ENCODE measurements around the gene ERBB4.

The ERBB4 gene

DNA sequence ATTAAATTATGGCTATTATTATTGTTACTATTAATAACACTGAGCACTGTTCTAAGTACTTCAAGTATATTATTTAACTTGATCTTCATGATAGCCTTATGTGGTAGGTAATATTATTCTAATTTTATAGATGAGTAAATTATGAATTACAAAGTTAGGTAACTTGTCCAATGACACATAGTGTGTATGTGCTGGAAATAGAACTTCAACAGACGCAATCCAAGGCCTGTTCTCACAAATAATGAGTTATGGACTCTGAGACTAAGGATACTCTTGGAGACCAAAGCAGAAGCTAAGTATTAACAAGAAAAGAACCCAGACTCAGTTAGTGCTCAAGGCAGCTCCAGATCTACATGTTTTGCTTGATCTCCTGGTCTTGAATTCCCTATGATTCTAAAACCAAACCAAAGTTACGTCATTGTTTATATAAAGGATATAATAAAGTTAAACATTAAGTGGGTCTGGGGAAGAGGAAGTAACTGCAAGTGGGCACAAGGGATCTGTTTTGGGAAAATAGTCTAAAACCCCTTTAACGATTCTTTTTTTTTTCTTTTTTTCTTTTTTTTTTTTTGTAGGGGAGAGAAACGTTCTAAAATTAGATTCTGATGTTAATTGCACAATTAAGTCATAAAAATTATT lies 211.3 kb downstream of the ERBB4 start:
- FAIRE-seq = no peak

DNA sequence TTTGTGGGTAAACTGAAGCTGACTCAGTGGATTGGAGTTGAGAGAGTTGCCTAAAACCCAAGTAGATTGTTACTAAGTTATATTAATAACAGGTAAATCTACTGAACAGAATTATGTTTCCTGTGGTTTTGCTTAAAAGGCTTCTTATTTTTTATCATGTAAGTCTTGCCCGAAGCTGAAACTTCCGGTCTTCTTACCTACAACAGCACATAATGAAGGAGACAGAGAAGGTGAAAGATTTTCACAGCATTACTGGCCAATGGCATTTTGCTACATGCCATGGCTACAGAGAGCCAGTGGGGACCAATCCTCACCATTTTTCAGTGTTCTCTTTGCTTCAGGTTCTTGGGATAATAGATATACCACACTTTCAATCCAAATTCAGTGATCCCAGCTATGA lies 220.0 kb downstream of the ERBB4 start:
- FAIRE-seq = no peak
- DNase-seq (ENCODE audit: extremely low spot score, insufficient read length, low read depth) = no peak

More for the DNA sequence above, 211.3 kb downstream of the ERBB4 start:
- no peak for DNase-seq (ENCODE audit: extremely low spot score, insufficient read length, low read depth)

DNA sequence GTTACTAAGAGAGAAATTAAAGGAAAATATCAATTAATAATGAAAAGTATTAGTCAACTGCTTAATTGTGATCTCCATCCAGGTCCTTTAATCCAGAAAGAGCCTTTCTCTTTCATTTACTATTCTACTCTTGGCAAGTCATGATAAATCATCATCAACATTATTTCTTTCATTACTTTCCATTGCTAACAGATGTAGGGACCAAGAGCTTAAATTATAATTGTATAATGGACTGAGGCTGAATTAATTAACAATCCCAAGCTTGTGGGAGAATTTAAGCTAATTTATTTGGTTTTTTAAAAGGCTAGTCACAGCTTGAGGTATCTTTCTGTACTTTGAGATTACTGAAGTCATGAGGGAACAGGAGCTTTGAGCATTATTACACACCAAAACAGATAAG lies 223.9 kb downstream of the ERBB4 start:
- no peak for DNase-seq (ENCODE audit: extremely low spot score, insufficient read length, low read depth)
- no peak for FAIRE-seq

DNA sequence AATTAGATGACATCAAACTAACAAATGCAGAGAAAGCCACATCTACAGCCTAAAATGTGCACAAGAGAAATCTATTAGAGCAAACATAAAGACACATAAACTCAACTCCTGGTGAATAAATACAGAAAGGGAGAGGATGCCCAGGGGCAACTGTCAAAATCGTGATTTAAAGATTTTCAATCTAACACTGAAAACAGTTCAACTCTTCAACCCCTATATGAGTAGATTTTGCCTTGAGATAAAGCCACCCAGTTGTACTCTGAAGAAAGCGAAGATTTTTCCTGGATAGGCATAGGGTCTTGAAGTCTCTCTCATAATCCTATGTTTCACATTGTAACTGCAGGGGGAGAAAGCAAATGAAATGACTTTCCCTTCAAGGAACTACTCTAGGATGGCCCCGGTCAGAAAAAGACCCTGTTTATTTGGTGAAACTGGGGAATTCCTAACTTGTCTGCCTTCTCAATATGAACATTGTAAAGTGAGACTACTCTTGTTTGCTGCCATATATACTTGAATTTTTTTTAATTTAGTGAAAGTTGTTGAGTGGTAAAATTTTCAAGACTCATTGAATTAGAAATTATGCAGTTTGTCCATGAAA lies 226.7 kb downstream of the ERBB4 start:
- FAIRE-seq (no peak), DNase-seq (ENCODE audit: extremely low spot score, insufficient read length, low read depth) (no peak)

DNA sequence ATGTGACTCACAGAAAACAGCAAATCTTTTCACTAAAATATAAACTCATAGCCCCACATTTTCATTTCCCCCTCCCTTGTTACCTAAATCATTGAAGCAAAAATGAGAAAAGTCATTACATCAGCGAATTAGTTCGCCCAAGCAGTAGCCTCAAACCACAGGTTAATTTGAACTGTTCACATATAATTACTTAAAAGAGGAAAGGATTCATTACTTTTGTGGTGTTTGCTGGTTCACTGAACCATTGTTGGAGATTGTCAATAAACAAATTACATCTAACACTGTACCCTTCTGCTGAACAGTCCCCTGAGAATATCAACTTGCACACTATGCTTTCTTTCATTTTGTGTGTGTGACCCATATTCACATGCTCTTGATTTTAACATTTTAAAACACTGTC lies 238.7 kb downstream of the ERBB4 start:
- no peak for FAIRE-seq

DNA sequence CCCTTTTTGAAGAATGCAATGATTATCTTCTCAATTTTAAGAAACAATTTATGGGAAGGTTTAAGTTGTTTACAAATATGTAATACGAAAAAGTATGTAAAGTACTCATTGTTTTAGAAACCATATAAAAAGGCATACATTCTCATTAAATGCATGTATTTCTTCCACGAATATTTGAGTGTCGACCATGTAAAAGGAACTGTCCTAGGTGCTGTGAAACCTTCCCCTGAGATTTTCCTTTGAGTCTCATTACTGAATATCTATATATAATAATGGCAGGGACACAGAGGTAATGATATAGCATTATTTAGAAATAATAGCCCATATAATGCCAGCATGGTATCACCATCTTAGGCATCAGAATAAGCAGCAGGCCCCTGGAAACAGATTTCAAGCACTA lies 239.3 kb downstream of the ERBB4 start:
- FAIRE-seq (no peak), DNase-seq (ENCODE audit: extremely low spot score, insufficient read length, low read depth) (no peak)

More for the DNA sequence above, 238.7 kb downstream of the ERBB4 start:
- no peak for DNase-seq (ENCODE audit: extremely low spot score, insufficient read length, low read depth)

DNA sequence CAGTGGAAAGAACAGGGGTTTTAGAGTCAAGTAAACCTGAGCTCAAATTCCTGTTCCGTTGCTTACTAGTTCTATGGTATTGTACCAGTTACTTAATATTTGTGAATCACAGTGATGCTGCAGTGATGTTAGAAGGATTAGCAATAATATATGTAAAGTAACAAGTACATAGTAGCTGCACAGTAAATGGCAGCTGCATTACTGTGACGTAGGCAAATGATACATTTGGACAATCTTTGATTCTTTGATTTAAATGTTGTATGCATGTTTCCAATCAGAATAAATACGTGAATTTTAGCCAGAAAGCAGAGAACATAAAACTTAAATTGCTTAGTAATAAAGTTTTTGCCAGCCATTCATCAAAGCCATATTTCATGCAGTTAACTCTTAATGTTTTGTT lies 243.0 kb downstream of the ERBB4 start:
- DNase-seq (ENCODE audit: extremely low spot score, insufficient read length, low read depth) (no peak), FAIRE-seq (no peak)

DNA sequence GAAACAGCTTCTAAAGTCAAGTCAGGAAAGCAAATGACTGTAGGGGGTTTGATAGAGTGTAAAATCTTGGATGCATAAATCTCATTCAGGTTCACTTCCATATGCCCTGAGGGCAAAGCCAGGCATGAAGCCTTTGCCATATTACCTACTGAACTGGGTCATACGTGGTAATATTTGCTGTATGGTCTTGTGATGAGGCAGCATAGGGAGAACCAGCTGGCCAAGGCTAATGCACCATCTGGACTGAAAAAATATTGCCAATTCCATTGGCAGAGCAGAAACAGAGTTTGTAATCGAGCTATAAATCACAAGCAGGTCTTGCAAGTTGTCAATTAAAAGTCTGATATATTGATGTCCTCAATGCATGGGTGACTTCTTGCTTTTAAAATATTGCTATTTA lies 243.8 kb downstream of the ERBB4 start:
- DNase-seq (ENCODE audit: extremely low spot score, insufficient read length, low read depth) (no peak), FAIRE-seq (no peak)

DNA sequence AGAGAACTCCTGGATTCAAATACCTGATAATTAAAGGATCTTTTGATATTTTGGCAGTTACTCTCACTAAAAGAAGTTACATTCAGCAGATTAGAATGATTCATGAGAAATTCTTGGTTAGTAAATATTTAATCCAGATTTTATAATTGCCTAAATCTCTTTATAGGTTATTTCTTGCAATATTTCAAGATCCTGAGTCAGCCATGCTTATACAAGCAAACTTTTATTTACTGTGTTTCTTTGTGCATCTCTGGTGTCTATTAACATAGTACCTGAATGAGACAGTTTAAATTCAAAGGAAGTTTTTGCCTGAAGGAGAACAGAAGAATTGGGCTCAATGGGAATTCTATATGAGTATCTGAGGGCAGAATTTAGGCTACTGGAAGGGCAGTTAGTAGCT lies 249.3 kb downstream of the ERBB4 start:
- DNase-seq (ENCODE audit: extremely low spot score, insufficient read length, low read depth) = no peak
- FAIRE-seq = no peak

DNA sequence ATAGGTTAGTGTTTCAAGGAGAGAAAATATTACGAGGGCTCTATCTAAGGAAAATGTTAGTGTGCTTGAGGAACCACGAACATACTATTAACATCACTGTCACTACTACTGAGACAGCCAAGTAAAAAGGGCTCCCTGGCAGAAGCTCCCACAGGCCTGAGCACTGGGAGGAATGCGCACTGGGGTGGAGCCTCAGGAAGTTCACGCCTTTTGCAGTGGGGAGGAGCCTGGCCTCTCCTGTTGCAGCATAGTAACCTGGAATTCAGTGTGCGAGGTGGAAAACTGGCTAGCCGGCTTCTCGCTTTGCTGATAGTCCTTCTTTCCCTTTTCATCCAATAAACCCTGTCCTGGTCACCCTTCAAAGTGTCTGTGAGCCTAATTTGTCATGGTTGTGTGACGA lies 250.3 kb downstream of the ERBB4 start:
- FAIRE-seq = no peak
- DNase-seq (ENCODE audit: extremely low spot score, insufficient read length, low read depth) = no peak

DNA sequence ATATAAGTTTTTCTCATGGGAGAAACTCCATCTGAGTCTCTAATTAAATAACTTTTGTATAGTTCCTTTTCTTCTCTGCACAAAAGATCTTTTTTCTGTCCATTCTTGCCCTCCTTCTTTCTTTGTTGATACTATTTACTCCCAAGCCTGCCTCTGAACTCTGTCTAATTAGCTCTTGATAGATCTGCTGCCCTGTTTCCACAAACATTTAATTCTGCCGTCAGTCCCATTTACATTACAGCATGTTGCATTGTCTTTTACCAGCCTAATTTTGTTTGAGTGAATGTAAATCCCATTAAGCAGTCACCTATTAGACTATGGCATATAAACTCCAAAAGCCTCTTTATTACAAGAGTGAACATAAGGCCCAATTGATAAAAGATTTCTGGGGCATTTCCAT lies 254.4 kb downstream of the ERBB4 start:
- DNase-seq (ENCODE audit: extremely low spot score, insufficient read length, low read depth) (no peak), FAIRE-seq (no peak)

DNA sequence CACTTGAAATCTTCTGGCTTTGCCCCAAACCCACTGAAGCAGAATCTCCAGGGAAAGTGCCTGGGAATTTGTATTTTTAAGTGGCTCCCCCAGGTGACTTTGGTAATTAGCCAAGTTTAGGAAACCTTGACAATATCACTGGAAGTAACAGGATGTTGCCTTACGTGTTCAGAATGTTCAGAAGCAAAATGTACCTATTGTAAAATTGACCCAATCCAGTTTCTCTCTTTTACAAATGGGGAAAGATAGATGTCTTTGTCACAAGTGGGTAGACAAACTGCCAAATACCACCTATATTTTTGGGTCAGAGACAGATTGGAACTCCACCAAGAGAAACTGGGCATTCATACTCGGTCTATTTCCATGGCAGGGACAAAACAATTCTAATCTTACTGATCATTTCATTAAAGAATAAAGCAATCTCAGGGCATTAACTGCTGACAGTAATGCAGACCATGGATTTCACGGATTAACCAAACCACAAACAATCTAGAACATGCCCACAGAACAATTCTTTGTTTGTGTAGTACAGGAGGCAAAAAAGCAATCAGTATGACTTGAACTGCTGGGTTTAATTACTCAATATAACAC lies 255.8 kb downstream of the ERBB4 start:
- DNase-seq (ENCODE audit: extremely low spot score, insufficient read length, low read depth) (no peak), FAIRE-seq (no peak)

DNA sequence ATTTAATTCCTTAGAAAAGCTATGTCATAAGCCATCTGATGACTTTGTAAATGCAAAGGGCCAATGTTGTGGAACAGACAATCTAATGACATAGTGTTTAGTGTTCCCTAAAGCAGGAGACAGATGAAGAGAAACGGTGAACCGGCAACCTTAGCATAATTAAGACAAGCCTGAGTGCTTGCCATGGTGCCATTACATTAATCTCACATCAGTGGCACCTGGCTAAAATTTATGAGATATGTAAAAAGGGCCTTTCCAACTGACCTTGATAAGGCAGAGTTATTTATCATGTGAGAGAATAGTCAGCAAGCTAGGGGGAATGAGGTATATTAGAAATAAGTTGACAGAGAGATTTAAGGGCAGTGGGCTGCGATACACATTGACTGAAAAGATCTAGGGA lies 261.8 kb downstream of the ERBB4 start:
- no peak for FAIRE-seq
- no peak for DNase-seq (ENCODE audit: extremely low spot score, insufficient read length, low read depth)

DNA sequence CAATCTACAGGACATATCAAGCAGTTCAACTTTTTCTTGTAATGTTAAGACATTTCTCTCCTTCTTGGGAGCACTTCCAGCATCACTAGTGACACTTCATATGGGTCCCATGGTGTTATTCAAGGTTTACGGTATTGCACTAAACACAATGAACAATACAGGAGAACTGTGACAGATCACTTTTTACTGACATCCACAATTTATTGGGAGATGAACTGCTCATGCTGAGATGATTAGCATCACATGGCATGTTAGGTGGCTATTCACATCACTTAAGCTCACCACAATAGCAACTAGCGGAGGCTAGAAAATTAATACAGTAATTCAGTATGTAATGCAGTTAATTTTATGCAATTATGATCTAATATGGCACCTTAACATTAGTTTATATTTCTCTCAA lies 264.4 kb downstream of the ERBB4 start:
- FAIRE-seq (no peak), DNase-seq (ENCODE audit: extremely low spot score, insufficient read length, low read depth) (no peak)

DNA sequence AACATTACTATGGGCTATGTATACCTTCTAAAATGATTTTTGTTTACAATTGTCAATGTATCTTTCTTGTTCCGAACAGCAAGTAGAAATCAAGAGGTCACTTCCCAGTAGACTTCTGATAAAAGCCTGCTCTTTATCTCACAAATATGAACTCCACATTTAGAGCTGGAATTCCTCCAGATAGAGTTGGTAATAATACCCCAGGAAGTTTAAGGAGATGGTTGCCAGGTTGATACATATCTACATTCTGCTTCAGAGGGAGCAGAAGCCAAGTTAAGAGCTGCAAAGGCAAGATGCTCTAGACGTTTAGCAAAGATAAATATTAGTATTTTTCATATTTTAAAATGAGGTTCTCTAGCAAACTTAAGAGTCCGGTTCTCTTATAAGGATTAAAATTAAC lies 267.0 kb downstream of the ERBB4 start:
- DNase-seq (ENCODE audit: extremely low spot score, insufficient read length, low read depth) = no peak
- no peak for FAIRE-seq

DNA sequence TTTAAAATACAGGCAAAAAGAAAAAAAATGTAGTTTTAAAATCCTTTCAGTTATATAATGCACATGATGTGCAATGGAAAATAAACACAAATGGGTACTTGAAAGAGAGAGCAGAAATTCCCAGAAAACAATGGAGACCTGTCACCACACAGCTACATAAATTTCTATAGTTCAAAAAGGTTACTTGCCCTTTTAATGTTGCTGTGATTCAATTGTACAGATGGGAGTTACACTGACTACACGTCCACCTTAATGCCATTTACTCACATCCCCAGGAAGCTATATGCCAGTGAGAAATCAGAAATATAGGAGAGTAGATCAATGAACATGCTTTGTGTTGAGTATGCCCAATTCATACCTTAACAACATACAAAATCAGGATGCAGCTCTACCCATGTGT lies 269.6 kb downstream of the ERBB4 start:
- DNase-seq (ENCODE audit: extremely low spot score, insufficient read length, low read depth) = no peak
- no peak for FAIRE-seq

DNA sequence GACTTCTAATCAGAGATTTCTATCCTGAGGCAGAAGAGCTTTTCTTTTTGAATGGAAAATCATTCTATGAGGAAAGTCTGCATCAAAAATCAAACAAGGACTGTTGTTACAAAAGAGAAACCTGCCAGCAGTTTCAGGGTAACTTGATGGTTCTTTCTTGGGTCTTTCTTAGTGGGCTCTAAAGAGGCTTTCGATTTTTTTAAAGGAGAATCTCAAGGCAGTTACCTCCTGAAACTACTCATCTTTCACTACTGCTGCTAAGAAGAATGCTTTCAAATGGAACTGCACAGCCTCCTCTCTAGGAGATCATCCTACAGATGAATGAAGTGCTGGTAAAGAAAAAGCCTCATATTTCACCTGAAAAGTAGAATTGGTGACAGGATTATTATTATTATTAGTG lies 272.3 kb downstream of the ERBB4 start:
- DNase-seq (ENCODE audit: extremely low spot score, insufficient read length, low read depth) (no peak), FAIRE-seq (no peak)

DNA sequence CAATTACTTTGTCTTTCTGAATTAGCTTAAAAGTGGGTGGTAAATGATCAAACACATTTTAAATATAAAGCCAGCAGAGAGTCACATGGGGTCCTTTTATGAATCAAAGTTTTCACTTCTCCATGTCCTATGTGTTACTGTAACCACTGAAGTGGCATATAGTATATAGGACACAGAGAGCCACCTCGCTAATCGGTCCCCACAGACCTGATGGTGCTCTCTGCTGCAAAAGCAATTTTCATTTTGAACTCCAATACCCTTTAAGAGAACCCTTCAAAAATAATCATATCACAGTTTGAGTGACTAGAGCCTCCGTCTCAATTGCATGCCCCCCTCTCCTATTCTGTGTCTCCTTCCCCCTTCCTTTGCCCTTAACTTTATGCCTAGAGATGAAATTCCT lies 272.8 kb downstream of the ERBB4 start:
- DNase-seq (ENCODE audit: extremely low spot score, insufficient read length, low read depth) (no peak), FAIRE-seq (no peak)

DNA sequence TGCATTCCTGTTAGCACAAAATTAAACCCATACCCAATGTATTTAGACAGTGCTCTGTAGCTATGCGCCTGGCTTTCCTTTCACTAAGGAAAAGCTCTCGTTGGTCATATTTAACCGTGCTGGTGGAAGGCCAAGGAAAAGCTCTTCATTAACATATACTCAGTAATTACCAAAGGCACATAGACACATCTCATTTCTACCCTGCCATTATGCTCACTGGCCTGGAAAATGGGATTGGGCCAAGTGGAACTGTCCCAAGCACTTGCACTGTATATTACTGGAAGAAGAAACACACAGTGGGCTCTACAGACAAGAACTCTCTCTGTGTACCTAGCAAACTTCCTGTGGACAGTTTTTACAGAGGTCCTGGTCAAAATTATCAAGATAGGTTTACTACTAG lies 274.4 kb downstream of the ERBB4 start:
- no peak for FAIRE-seq
- DNase-seq (ENCODE audit: extremely low spot score, insufficient read length, low read depth) = no peak

DNA sequence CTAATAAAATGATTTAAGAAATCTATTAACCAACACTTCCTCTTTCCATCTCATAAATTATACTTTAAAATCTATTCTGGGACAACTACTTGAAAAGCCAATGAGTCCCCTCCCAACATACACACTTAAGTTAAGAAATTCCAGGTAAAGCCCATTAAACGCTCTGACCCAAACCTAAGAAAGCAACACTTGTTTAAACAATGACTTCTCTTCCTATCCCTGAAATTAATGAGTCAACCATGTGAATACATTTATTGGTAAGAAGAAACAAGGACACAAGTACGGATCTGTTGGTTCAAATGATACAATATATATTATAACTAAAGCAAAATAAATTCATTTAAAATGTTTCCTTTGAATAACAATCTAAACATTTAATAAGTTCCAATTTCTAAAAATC lies 279.4 kb downstream of the ERBB4 start:
- DNase-seq (ENCODE audit: extremely low spot score, insufficient read length, low read depth) (no peak), FAIRE-seq (no peak)

DNA sequence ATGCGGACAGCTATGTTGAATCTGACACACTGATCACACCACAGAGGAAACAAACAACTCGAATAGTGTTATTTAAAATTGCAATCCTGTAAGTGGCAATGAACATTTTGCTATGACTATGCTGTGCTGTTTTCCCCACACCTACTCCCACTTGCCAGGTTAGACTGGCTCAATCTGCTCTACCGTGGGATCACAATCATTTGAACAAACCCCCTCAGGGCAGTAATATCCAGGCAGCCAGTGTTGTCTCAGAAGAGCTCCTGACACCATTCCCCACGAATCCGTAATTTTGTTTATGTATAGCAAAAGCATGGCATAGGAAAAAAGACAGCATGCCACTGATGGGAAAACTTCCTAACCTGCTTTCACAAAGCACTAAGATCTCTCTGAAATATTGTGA lies 284.3 kb downstream of the ERBB4 start:
- DNase-seq (ENCODE audit: extremely low spot score, insufficient read length, low read depth) = no peak
- FAIRE-seq = no peak

DNA sequence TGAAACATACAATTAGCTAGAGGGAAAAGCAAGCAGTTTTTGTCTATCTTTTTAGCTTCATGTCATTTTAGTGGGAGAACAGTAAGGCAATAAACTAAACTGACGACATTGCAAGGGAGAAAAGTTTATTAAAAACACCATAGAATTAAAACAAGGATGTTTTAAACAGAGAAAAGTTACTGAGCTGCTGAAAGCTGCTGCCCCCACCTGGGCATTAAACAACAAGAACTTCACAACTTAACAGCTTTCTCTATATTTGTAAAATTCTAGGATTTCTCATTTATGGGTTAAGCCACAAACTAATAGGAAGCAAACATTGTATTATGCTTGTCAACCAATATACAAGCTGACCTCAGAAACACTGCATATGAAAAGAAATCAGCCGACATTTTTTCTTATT lies 289.2 kb downstream of the ERBB4 start:
- FAIRE-seq (no peak), DNase-seq (ENCODE audit: extremely low spot score, insufficient read length, low read depth) (no peak)
